GM18498 (cell line): ENCODE results near the gene ZSWIM2.
"Not testable (repeated sequence)": the region's sequence is repeated elsewhere in the genome, so short reads cannot be mapped to it uniquely, and the experiment has no call there.

Experiments used
- ATAC-seq: cut with Tn5 transposase; IDR thresholded peaks from one replicate; pipeline ENCODE4 v1.9.1; 2021; ENCODE audit warnings: mild to moderate bottlenecking, moderate library complexity; ENCODE audit not compliant: unreplicated experiment

The ZSWIM2 gene, protein sequence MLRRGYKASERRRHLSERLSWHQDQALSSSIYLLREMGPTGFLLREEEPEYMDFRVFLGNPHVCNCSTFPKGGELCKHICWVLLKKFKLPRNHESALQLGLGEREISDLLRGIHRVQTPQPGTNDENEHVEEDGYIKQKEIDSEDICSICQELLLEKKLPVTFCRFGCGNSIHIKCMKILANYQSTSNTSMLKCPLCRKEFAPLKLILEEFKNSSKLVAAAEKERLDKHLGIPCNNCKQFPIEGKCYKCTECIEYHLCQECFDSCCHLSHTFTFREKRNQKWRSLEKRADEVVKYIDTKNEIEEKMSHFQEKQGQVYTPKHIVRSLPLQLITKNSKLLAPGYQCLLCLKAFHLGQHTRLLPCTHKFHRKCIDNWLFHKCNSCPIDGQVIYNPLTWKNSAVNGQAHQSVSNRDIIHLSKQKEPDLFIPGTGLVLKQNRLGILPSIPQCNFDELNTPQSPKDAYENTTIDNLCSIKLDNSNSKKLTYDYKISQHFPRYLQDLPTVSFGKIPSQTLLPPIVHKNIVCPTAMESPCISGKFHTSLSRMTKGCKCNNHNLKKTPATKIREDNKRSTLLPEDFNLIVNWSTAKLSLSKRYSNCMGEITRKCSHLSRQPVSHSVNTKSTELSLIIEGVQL

GRCh38 chr2:186848873-186849578 lies at the start of gene ZSWIM2:
ZSWIM2 (minus strand) TSS chr2:186849170; CDS start chr2:186849130, 40 bp downstream.
- peak; percentile 88 for ATAC-seq

GRCh38 chr2:186896220-186896619 lies 47.2 kb upstream of the ZSWIM2 start:
- ATAC-seq = not testable (repeated sequence)

GRCh38 chr2:186895451-186895850 lies 46.5 kb upstream of the ZSWIM2 start:
- ATAC-seq = no peak

- no peak for ATAC-seq
These were observed 45.5 kb upstream of the ZSWIM2 start for GRCh38 chr2:186894478-186894877.

- no peak for ATAC-seq
These were observed 43.9 kb upstream of the ZSWIM2 start for GRCh38 chr2:186892821-186893220.

GRCh38 chr2:186891185-186891621 lies 42.2 kb upstream of the ZSWIM2 start:
- no peak for ATAC-seq

DNA sequence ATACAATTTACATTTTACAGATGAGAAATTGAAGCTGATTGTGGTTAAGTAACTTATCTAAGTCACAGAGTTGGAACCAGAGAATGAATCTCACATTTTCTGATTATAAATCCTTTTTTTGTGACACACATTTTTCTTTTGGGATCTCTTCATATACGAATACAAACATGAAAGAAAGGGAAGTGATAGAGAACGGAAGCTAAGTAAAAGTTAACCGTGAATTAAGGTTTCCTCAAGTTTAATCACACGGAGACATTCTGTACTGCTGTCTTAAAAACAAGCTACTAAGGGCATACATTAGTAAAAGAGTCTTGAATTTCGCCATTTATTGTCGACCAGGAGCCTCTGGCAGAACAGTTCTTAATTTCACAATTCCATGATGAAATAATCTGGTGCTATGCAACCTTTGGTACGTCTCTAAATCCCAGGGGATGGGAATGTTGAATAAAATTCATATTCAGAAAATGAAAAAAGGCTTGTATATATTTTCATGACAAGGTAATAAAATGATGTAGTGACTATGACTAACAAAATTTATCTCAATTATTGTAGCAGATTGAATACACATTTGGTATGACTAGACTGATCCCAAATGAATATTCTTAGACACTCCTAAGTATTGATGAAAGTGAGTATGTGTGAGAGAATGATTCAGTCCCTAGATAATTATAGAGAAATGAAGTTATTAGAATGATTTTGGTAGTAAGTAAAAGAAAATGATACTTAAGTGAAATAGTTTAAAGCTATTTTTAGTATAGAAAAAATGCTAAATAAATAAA lies 40.3 kb upstream of the ZSWIM2 start:
- ATAC-seq = no peak

DNA sequence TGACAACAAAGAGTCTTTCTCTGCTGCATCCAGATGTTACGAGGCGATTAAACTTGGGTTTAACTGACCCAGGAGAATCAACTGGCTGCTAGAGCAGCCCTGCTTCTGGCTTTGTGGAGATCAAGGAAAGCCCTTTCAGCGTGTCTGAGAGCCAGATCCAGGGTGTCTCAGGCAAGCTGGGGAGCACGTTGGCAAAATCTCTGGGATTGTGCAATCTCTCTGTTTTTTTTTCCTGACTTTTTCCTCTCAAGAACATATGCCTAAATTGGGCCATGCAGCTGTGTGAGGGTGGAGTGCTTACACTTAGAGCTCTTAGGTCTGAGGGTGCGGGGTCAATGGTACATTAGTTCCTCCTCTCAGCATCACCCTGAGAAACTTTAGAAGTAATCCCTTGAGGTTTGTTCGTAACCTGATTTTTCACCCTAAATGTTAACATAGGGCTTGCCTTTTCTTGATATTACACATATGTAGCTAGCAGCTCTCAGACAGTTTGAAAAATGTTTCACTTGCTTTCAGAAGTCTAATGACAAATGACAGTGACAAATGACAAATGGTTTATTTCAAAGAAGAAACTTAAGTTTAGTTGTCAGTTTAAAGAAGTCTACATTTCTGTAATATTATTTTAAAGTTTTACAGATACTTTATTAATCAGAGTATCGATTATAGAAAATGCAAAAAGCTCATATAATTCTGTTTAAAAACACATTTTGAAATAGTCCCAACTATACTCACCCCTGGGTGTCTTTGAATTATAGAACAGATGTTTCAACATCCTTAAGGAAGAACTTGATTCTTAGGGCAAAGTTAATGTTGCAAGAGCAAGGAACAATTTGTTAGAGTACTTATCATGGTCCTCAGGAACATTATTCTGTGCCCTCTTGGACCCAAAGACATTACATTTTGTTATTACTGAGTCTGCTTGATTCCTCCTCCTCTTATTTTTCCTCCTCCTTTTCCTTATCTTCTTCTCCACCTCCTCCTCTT lies 38.4 kb upstream of the ZSWIM2 start:
- no peak for ATAC-seq

DNA sequence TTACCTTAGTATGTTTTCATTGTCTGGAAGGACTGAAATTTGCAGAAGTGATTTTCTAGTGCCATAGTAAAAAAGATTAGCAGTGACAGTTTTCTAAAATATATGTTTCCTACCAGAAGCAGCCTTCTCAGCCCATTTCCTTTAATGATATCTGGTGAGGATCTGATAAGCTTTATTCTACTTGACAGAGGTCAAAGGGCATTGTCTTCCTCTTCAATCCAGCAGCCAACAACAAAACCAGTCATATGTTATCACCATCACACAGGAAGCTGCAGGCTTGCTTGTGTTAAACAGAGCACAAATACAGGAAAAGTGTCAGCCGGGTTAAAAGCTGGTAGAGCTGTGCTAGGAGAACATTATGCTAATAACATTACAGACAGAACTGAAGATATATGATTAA lies 35.6 kb upstream of the ZSWIM2 start:
- ATAC-seq = no peak

GRCh38 chr2:186883666-186884065 lies 34.7 kb upstream of the ZSWIM2 start:
- no peak for ATAC-seq

- ATAC-seq = no peak
These were observed 33.6 kb upstream of the ZSWIM2 start for GRCh38 chr2:186882511-186883071.

DNA sequence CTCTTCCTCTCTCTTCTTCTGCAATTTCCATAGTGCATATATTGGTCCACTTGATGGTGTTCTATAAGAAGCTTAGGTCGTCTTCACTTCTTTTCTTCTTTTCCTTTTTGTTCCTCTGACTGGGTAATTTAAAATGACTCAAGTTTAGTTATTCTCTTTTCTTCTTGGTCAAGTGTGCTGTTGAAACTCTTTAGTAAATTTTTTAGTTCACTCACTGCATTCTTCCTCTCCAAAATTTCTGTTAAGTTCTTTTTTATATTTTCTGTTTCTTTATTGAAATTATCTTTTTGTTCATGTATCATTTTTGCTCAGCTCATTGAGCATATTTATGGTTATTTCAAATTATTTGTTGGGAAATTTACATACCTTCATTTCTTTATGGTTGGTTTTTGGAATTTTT lies 32.7 kb upstream of the ZSWIM2 start:
- no peak for ATAC-seq

DNA sequence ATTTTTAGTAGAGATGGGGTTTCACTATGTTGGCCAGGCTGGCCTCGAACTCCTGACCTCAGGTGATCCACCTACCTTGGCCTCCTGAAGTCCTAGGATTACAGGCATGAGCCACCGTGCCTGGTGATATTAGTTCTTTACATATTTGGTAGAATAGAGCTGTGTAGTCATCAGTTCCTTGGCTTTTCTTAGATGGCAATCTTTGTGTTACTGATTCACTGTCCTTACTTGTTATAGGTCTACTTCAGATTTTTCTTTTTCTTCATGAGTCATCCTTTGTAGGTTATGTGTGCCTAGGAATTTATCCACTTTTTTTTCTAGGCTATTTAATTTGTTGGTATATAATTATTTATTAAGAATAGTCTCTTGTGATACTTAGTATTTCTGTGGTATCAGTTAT lies 30.3 kb upstream of the ZSWIM2 start:
- no peak for ATAC-seq

GRCh38 chr2:186874713-186875112 lies 25.7 kb upstream of the ZSWIM2 start:
- no peak for ATAC-seq

- ATAC-seq = no peak
These were observed 22.9 kb upstream of the ZSWIM2 start for GRCh38 chr2:186871881-186872280.

- no peak for ATAC-seq
These were observed 19.4 kb upstream of the ZSWIM2 start for GRCh38 chr2:186868344-186868743.

- peak; percentile 50 for ATAC-seq
These were observed 14.1 kb upstream of the ZSWIM2 start for GRCh38 chr2:186862869-186863709.

DNA sequence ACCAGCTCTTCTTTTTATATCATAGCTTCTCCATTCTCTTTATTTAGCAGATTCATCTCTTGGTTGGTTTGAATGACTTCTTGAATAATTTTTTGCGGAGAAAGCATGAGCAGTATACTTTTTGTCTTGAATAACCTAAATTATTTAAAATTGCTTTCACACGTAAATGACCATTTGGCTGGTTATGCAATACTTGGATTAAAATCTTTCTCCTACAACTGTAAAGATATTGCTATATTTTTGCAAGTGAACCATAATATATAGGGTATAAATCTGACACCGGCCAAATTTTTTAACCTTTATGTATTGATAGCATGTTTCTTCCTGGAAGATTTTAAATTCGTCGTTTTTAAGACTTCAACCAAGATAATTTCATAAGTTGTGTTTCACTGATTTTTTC lies 6.2 kb upstream of the ZSWIM2 start:
- no peak for ATAC-seq

DNA sequence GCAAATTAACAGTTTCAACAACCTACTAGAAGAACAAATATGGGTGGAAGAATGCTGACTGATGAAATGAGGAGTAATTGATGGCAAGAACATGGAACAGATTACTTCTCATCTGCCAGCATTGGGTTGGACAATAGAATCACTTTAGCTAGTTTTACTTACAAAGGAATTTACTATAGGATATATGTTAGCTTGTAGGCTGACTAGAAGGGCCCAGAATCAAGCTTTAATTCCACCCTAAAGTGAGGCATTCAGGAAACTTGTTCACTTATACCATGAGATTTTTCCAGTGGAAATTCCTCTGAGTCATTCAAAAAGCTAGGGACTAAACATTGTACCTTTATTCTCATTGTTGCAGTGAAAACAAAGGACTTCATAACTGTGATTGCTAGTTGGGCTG lies 5.0 kb upstream of the ZSWIM2 start:
- ATAC-seq = no peak
